ENCODE results near the gene TRABD2B. TPM values are rescaled to one million over a fixed set of nuclear protein-coding genes. Genes with fewer than 3 reads are reported as not detected.

Gene TRABD2B
- total and polyA plus RNA-seq, 2 donors (not counting 3 experiments of a cell fraction or from before 2014, with no cell fraction given) = not detected

GRCh38 chr1:48039088-48040054, 42.2 kb upstream of the TRABD2B start:
- H3K9me1 ChIP-seq (replicated peaks; ENCODE audit: control insufficient read depth, extremely low read depth, insufficient read depth, low read length) = no peaks in the 10 kb centered on the region
- FAIRE-seq (no peak), DNase-seq (ENCODE audit: low read depth, low spot score) (no peak)
- BruUV-seq (replicated peaks) = no TSS peak
- dilution Hi-C loops (cut with MboI; ENCODE audit: extremely low pct_ligation_motif_present, low sequenced_read_pairs) (no loop called here), intact Hi-C loops (cut with micrococcal nuclease) (no loop called here)
- H4K20me1 ChIP-seq (replicated peaks; ENCODE audit: control insufficient read depth, extremely low read depth, insufficient read depth, low read length) = no peaks in the 10 kb centered on the region
- no peak overlapping the region for H3K4me3 ChIP-seq (replicated peaks in 1 of 3; ENCODE audit: insufficient read depth in 1 of 3, low read depth in 1 of 3, low read length in 3 of 3)
- H3K9me3 ChIP-seq (replicated peaks; ENCODE audit: control insufficient read depth, insufficient read depth, low read length) = no peaks in the 10 kb centered on the region
- H3K9ac ChIP-seq (replicated peaks; ENCODE audit: extremely low read depth, insufficient read depth, low read length) = no peak overlapping the region
- POLR2A ChIA-PET = no interaction called here
- no peaks in the 10 kb centered on the region for H3K4me1 ChIP-seq (ENCODE audit: control insufficient read depth, extremely low read depth, insufficient read depth, low read length)
- no peaks in the 10 kb centered on the region for H3K36me3 ChIP-seq (ENCODE audit: control insufficient read depth in 2 of 2, extremely low read depth in 1 of 2, insufficient read depth in 2 of 2, low read length in 2 of 2)
- no peaks in the 10 kb centered on the region for H3K27me3 ChIP-seq (ENCODE audit: control insufficient read depth in 2 of 2, insufficient read depth in 2 of 2, low read length in 2 of 2)
- H3K4me2 ChIP-seq (ENCODE audit: insufficient read depth, low read length) = no peak overlapping the region
- CTCF ChIA-PET = interaction anchor here (1.0 to 1.2 kb wide), 2 partner anchors 13 to 19 kb away, joined by 3 to 4 read pairs; no protein-coding TSS in a partner anchor
- no peak overlapping the region for H3K27ac ChIP-seq (ENCODE audit: insufficient read depth, low read depth, low read length)
- no peaks in the 10 kb centered on the region for H3K79me2 ChIP-seq (ENCODE audit: control insufficient read depth, insufficient read depth, low read length)
- H2AFZ ChIP-seq (ENCODE audit: low read depth, low read length) = no peak overlapping the region
- TF ChIP-seq GATA2 (IDR thresholded peaks at IDR 0.05; ENCODE audit: insufficient read depth, insufficient read length, low read depth, low read length) (no peak), MAX (IDR thresholded peaks at IDR 0.05; ENCODE audit: insufficient read depth, insufficient read length) (no peak), POLR2A (IDR thresholded peaks at IDR 0.05; ENCODE audit: low read depth, low read length) (no peak), EZH2 (IDR thresholded peaks at IDR 0.05; ENCODE audit: borderline replicate concordance, low read depth, low read length, severe bottlenecking) (no peak), CTCF (IDR thresholded peaks at IDR 0.05; ENCODE audit: extremely low read depth in 1 of 2, insufficient read depth in 1 of 2, low read depth in 1 of 2, low read length in 2 of 2) (no peak), POLR2AphosphoS5 (IDR thresholded peaks at IDR 0.05; ENCODE audit: insufficient read depth, low read depth, low read length) (no peak), JUN (IDR thresholded peaks at IDR 0.05; ENCODE audit: borderline replicate concordance, insufficient read depth, insufficient read length, low read depth) (no peak), MYC (IDR thresholded peaks at IDR 0.05; ENCODE audit: low read depth, low read length) (no peak), FOS (IDR thresholded peaks at IDR 0.05; ENCODE audit: borderline replicate concordance, insufficient read depth, low read length) (no peak)
